GM12878 (cell line): ENCODE measurements around the gene PPIE. TPM values are rescaled to one million over a fixed set of nuclear protein-coding genes. Genes with fewer than 3 reads are reported as not detected.

Experiments
- ATAC-seq: fragments of 200-7000 bp; cut with Tn5 transposase; 3 replicates; pipeline ENCODE4 v1.9.1; 2020; ENCODE audit warnings: mild to moderate bottlenecking, moderate library complexity
- BruUV-seq: library from RNA; stranded (reverse); fragments of 400-500 nt; replicated peaks from 2 replicates; lab custom pipeline; 2021; lab: Mats Ljungman, UMichigan
- CTCF ChIA-PET: fragments of 300-600 bp; sonication (Branson Sonifier 250); formaldehyde crosslinking; extraction: SDS; loops from one replicate; lab custom pipeline; 2021; ENCODE audit warnings: inconsistent platforms; lab: Yijun Ruan, JAX
- POLR2A ChIA-PET: fragments of 350-600 bp; formaldehyde crosslinking; extraction: SDS; loops from one replicate; lab custom pipeline; 2021; ENCODE audit warnings: inconsistent platforms; lab: Charles Lee
- RAD21 ChIA-PET: fragments of 300-600 bp; sonication (Branson Sonifier 250); formaldehyde crosslinking; loops from one replicate; lab custom pipeline; 2023; ENCODE audit warnings: antibody characterized with exemption; ENCODE audit not compliant: unreplicated experiment; lab: Charles Lee
- SMC1A ChIA-PET: fragments of 300-600 bp; sonication (Branson Sonifier 250); formaldehyde crosslinking; loops from one replicate; lab custom pipeline; 2023; ENCODE audit not compliant: unreplicated experiment, uncharacterized antibody; lab: Charles Lee
- DNase-seq: peaks from one replicate; pipeline ENCODE4 v3.0.0-alpha.2; 2011; ENCODE audit warnings: low read depth, low spot score
- FAIRE-seq: peaks from 3 replicates; lab custom pipeline; 2011; peaks lifted over from hg19 to GRCh38; lab: Jason Lieb, UNC
- H2AFZ ChIP-seq: 2 replicates; pipeline ENCODE4 v1.6.0; 2011; ENCODE audit warnings: low read depth, low read length, control low read depth; ENCODE audit not compliant: control insufficient read depth
- H3K27ac ChIP-seq: 2 replicates; pipeline ENCODE4 v1.5.1; 2011; ENCODE audit warnings: control low read depth; ENCODE audit not compliant: control insufficient read depth, insufficient read depth
- H3K27me3 ChIP-seq, 2 experiments: replicated peaks in 1 of 2; 2 replicates each; pipeline versions ENCODE4 v1.6.0 to v1.6.1; 2011; ENCODE audit warnings: low read length in 1 of 2; ENCODE audit not compliant: control insufficient read depth in 2 of 2, insufficient read depth in 2 of 2
- H3K36me3 ChIP-seq, 2 experiments: 2 replicates each; pipeline ENCODE4 v1.5.1; 2011; ENCODE audit warnings: low read length in 1 of 2; ENCODE audit not compliant: control insufficient read depth in 2 of 2, insufficient read depth in 2 of 2
- H3K4me1 ChIP-seq: 2 replicates; pipeline ENCODE4 v1.6.1; 2011; ENCODE audit warnings: mild to moderate bottlenecking, low read length, moderate library complexity, mixed read lengths; ENCODE audit not compliant: control insufficient read depth, insufficient read depth
- H3K4me2 ChIP-seq: 2 replicates; pipeline ENCODE4 v1.6.0; 2011; ENCODE audit warnings: control low read depth; ENCODE audit not compliant: control insufficient read depth, insufficient read depth
- H3K4me3 ChIP-seq: fragments of 200-600 bp; sonication (generic); 2 replicates; pipeline ENCODE4 v1.5.1; 2016
- H3K79me2 ChIP-seq: 2 replicates; pipeline ENCODE4 v1.6.0; 2011; ENCODE audit warnings: low read length; ENCODE audit not compliant: control insufficient read depth, insufficient read depth
- H3K9ac ChIP-seq: 2 replicates; pipeline ENCODE4 v1.8.0; 2011; ENCODE audit warnings: low read length, control low read depth, mixed read lengths; ENCODE audit not compliant: control insufficient read depth, insufficient read depth
- H3K9me3 ChIP-seq: replicated peaks from 3 replicates; pipeline ENCODE4 v1.5.1; 2011; ENCODE audit warnings: mild to moderate bottlenecking, low read length; ENCODE audit not compliant: control insufficient read depth, insufficient read depth
- H4K20me1 ChIP-seq: 2 replicates; pipeline ENCODE4 v1.6.0; 2011; ENCODE audit not compliant: control insufficient read depth, insufficient read depth
- ATF2 ChIP-seq: IDR thresholded peaks from 2 replicates; pipeline ENCODE4 v1.6.1; 2012; ENCODE audit warnings: low read length, inconsistent platforms
- BCL11A ChIP-seq: IDR thresholded peaks from 2 replicates; pipeline ENCODE4 v1.6.1; 2011; ENCODE audit warnings: low read depth, low read length
- BHLHE40 ChIP-seq, 2 experiments: fragments of 450-650 bp in 1 of 2; IDR thresholded peaks; 2 replicates each; pipeline ENCODE4 v1.6.1; 2011 to 2017; ENCODE audit warnings: low read depth in 2 of 2, borderline replicate concordance in 1 of 2, improper control_type of control experiment in 1 of 2, low read length in 1 of 2, mild to moderate bottlenecking in 1 of 2
- BMI1 ChIP-seq: fragments of 450-650 bp; IDR thresholded peaks from 2 replicates; pipeline ENCODE4 v1.6.1; 2016; ENCODE audit warnings: mild to moderate bottlenecking, moderate library complexity, borderline replicate concordance
- CBX5 ChIP-seq: sonication (generic); IDR thresholded peaks from 2 replicates; pipeline ENCODE4 v1.6.1; 2016; ENCODE audit warnings: low read depth, moderate library complexity, mild to moderate bottlenecking, inconsistent platforms
- CHD1 ChIP-seq: IDR thresholded peaks from 2 replicates; pipeline ENCODE4 v1.6.1; 2012; ENCODE audit warnings: low read depth, low read length, improper control_type of control experiment
- IRF4 ChIP-seq: IDR thresholded peaks from 2 replicates; pipeline ENCODE4 v1.6.1; 2011; ENCODE audit warnings: low read depth, low read length
- NKRF ChIP-seq: fragments of 450-650 bp; conservative IDR thresholded peaks from 2 replicates; pipeline ENCODE4 v1.6.1; 2017; ENCODE audit warnings: mild to moderate bottlenecking, moderate library complexity
- POLR2A ChIP-seq: IDR thresholded peaks from 2 replicates; pipeline ENCODE4 v1.6.1; 2011; ENCODE audit warnings: low read depth, mild to moderate bottlenecking, low read length
- RUNX3 ChIP-seq: IDR thresholded peaks from 2 replicates; pipeline ENCODE4 v1.6.1; 2012; ENCODE audit warnings: low read length, inconsistent platforms
- SIX5 ChIP-seq: IDR thresholded peaks from 2 replicates; pipeline ENCODE4 v1.6.1; 2011; ENCODE audit warnings: mild to moderate bottlenecking, low read depth, low read length, moderate library complexity; ENCODE audit not compliant: severe bottlenecking
- SKIL ChIP-seq: fragments of 450-650 bp; IDR thresholded peaks from 2 replicates; pipeline ENCODE4 v1.6.1; 2017; ENCODE audit warnings: mild to moderate bottlenecking, low read depth, inconsistent platforms; ENCODE audit not compliant: poor library complexity, severe bottlenecking
- TAF1 ChIP-seq: IDR thresholded peaks from 2 replicates; pipeline ENCODE4 v1.6.1; 2011; ENCODE audit warnings: mild to moderate bottlenecking, low read depth, low read length, borderline replicate concordance
- TCF3 ChIP-seq: IDR thresholded peaks from 2 replicates; pipeline ENCODE4 v1.6.1; 2012; ENCODE audit warnings: low read depth, mild to moderate bottlenecking, low read length, borderline replicate concordance; ENCODE audit not compliant: insufficient read depth
- ZBTB33 ChIP-seq: fragments of 450-650 bp; IDR thresholded peaks from 2 replicates; pipeline ENCODE4 v1.6.1; 2017; ENCODE audit warnings: mild to moderate bottlenecking
- WGBS: methylation state at CpG from one replicate; pipeline ENCODE4 v1.1.6; 2016; ENCODE audit warnings: low lambda C conversion rate; ENCODE audit not compliant: insufficient replicate concordance, insufficient coverage; ENCODE audit errors: missing lambda C conversion rate; 5-methylcytosine and 5-hydroxymethylcytosine counted together
- in situ Hi-C: fragments of 300-500 bp; cut with MboI; formaldehyde crosslinking; loops from 9 replicates; pipeline ENCODE4 v1.14.3; 2018; ENCODE audit warnings: mixed read lengths
- intact Hi-C: fragments of 100-400 bp; cut with micrococcal nuclease; formaldehyde crosslinking; loops from one replicate; pipeline ENCODE4 v1.14.2; 2022; ENCODE audit not compliant: unreplicated experiment
- polyA plus RNA-seq, 11 experiments: library from polyadenylated mRNA; depleted of rRNA in 4 of 11; unstranded in 6 of 11; stranded (reverse) in 5 of 11; fragments of >200 nt; fragmentation: Nextera tagmentation in 4 of 11; fragmentation: Illumina TruSeq in 1 of 11; extraction: Ambion mirVana in 4 of 11; extraction: Trizol in 1 of 11; gene quantifications; 1 replicate in 1 of 11; 2 replicates in 10 of 11; pipeline versions ENCODE4 v1.2.1 to v1.2.3, GENCODE V29; 2011 to 2016; ENCODE audit warnings: inconsistent platforms in 2 of 11, missing spikeins in 2 of 11, low read depth in 1 of 11
- total RNA-seq, 4 experiments: library from RNA; depleted of rRNA in 3 of 4; stranded (reverse); fragments of >200 nt in 3 of 4; fragmentation: Illumina TruSeq in 1 of 4; extraction: Trizol in 1 of 4; gene quantifications; 2 replicates each; pipeline versions ENCODE4 v1.2.1 to v1.2.3, GENCODE V29; 2013 to 2021

PPIE gene
- total and polyA plus RNA-seq, 10 of the 15 experiments (the other 5 are each of a cell fraction or from before 2014, with no cell fraction given), result 36.6 to 163 (median 70.1) TPM

- no peak for TF ChIP-seq ZBTB33
- TF ChIP-seq BMI1, result no peak
- TF ChIP-seq ATF2, result no peak
Observed at GRCh38 chr1:39752703-39753102, 14.0 kb downstream of the PPIE start (continued).

- intact Hi-C loops, result no loop called here
- BruUV-seq, result TSS peak; percentile 15
- RAD21 ChIA-PET, result no interaction called here
- H3K27me3 ChIP-seq, result no peaks in the 10 kb centered on the region
- ATAC-seq, result no peak
- H3K27ac ChIP-seq, result no peak overlapping the region
- SMC1A ChIA-PET, result no interaction called here
- H3K4me3 ChIP-seq, result no peak overlapping the region
- H3K36me3 ChIP-seq, result peaks cover 25 to 47% of the 10 kb centered on the region in 2 experiments
- H3K4me1 ChIP-seq, result no peaks in the 10 kb centered on the region
- POLR2A ChIA-PET, result no interaction called here
- in situ Hi-C loops, result no loop called here
- no peak overlapping the region for H2AFZ ChIP-seq
- no peaks in the 10 kb centered on the region for H4K20me1 ChIP-seq
- CTCF ChIA-PET, result interaction anchor here (1.2 kb wide), 1 partner anchor 140 kb away, joined by 3 read pairs; no protein-coding TSS in a partner anchor
- H3K9me3 ChIP-seq, result no peaks in the 10 kb centered on the region
- no peak overlapping the region for H3K4me2 ChIP-seq
- H3K9ac ChIP-seq, result no peak overlapping the region
- DNase-seq, result no peak
- no peak for FAIRE-seq
- no peaks in the 10 kb centered on the region for H3K79me2 ChIP-seq
- WGBS, result 91% methylated on average over 16 of the region's 16 CpGs
- TF ChIP-seq BHLHE40 (IDR thresholded peaks at IDR 0.05; ENCODE audit: borderline replicate concordance in 1 of 2, low read depth in 2 of 2, low read length in 1 of 2) (no peak), RUNX3 (no peak), SKIL (no peak), BCL11A (no peak), CHD1 (no peak), NKRF (no peak), TAF1 (no peak), SIX5 (no peak), CBX5 (no peak), POLR2A (no peak; the same call in 1 of the 2 replicates), IRF4 (no peak), TCF3 (no peak)
Observed at GRCh38 chr1:39753132-39754025, 14.7 kb downstream of the PPIE start.
